ENCODE results near the gene HCN1. TPM values are rescaled to one million over a fixed set of nuclear protein-coding genes. Genes with fewer than 3 reads are reported as not detected.

HCN1 gene
- total and polyA plus RNA-seq, 2 of the 13 experiments (the other 11 are each of a cell fraction or from before 2014, with no cell fraction given), result not detected

DNA sequence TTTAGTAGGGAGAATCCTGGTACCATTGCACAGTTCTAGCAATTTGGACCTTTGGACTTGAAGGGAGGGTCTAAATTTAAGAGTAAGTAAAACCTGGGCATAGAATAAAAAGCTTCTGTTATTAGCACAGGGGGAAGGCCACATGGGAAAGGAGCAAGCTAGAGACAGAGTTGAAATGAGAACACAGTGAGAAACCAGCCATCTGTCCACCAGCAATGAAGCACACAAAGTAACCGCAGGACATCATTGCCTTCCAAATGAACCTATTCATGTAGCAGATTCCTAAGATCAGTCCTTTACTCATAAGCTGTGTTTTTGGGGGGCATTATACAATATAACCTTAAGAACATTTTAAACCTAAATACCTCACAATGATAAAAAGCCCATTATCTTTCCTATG, 407.4 kb downstream of the HCN1 start:
- in situ Hi-C loops (cut with HindIII; ENCODE audit: extremely low pct_ligation_motif_present, low pct_unique_long_range_greater_than_20kb) (no loop called here), intact Hi-C loops (cut with micrococcal nuclease; ENCODE audit: unreplicated experiment) (no loop called here)
- 33% methylated on average over 1 of the region's 1 CpG for WGBS (ENCODE audit: low lambda C conversion rate)
- Histone ChIP-seq H3K9ac (ENCODE audit: insufficient read depth, low read depth, low read length) (no peak overlapping the region), H3K4me3 (replicated peaks in 1 of 3; ENCODE audit: insufficient read depth in 1 of 3, low read depth in 2 of 3, low read length in 3 of 3) (no peak overlapping the region), H3K4me1 (ENCODE audit: insufficient read depth, low read length) (no peaks in the 10 kb centered on the region), H3K79me2 (ENCODE audit: insufficient read depth, low read length) (no peaks in the 10 kb centered on the region), H3K27me3 (ENCODE audit: control insufficient read depth in 1 of 2, insufficient read depth in 2 of 2, low read length in 2 of 2) (no peaks in the 10 kb centered on the region), H2AFZ (ENCODE audit: low read length) (no peak overlapping the region), H3K4me2 (ENCODE audit: low read depth, low read length) (no peak overlapping the region), H4K20me1 (ENCODE audit: insufficient read depth, low read length) (no peaks in the 10 kb centered on the region), H3K27ac (ENCODE audit: extremely low read length, insufficient read depth, low read length) (no peak overlapping the region), H3K36me3 (replicated peaks in 1 of 2; ENCODE audit: control insufficient read depth in 1 of 2, insufficient read depth in 2 of 2, low read length in 2 of 2) (no peaks in the 10 kb centered on the region), H3K9me3 (ENCODE audit: low read length) (peaks cover 75% of the 10 kb centered on the region)
- CTCF ChIA-PET (ENCODE audit: low intra/inter-chr PET ratio, low total read pairs), result no interaction called here
- FAIRE-seq (no peak), DNase-seq (ENCODE audit: low spot score) (no peak), ATAC-seq (no peak)
- POLR2A ChIA-PET, result no interaction called here
- TF ChIP-seq ZNF282 (IDR thresholded peaks at IDR 0.05; ENCODE audit: partially characterized antibody) (no peak), ZNF547 (CRISPR knock-in tag; IDR thresholded peaks at IDR 0.05) (no peak), GTF2F1 (IDR thresholded peaks at IDR 0.05; ENCODE audit: low read length) (no peak), FLYWCH1 (CRISPR knock-in tag; IDR thresholded peaks at IDR 0.05) (no peak), ZSCAN12 (CRISPR knock-in tag; IDR thresholded peaks at IDR 0.05) (no peak), SP5 (CRISPR knock-in tag; IDR thresholded peaks at IDR 0.05; ENCODE audit: borderline replicate concordance, low read depth) (no peak), ZFP90 (CRISPR knock-in tag; IDR thresholded peaks at IDR 0.05; ENCODE audit: borderline replicate concordance) (no peak), MBD4 (IDR thresholded peaks at IDR 0.05; ENCODE audit: borderline replicate concordance, low read length) (no peak), HMG20A (CRISPR knock-in tag; IDR thresholded peaks at IDR 0.05; ENCODE audit: borderline replicate concordance) (no peak), ZNF44 (CRISPR knock-in tag; IDR thresholded peaks at IDR 0.05) (no peak), ZNF10 (CRISPR knock-in tag; IDR thresholded peaks at IDR 0.05; ENCODE audit: borderline replicate concordance, low read depth) (no peak), BRCA1 (CRISPR knock-in tag; IDR thresholded peaks at IDR 0.05) (no peak)
- TF ChIP-seq, protein P1, sequence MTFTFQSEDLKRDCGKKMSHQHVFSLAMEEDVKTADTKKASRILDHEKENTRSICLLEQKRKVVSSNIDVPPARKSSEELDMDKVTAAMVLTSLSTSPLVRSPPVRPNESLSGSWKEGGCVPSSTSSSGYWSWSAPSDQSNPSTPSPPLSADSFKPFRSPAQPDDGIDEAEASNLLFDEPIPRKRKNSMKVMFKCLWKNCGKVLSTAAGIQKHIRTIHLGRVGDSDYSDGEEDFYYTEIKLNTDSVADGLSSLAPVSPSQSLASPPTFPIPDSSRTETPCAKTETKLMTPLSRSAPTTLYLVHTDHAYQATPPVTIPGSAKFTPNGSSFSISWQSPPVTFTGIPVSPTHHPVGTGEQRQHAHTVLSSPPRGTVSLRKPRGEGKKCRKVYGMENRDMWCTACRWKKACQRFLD (CRISPR knock-in tag; IDR thresholded peaks at IDR 0.05; ENCODE audit: borderline replicate concordance), result no peak
- TF ChIP-seq, protein P2, sequence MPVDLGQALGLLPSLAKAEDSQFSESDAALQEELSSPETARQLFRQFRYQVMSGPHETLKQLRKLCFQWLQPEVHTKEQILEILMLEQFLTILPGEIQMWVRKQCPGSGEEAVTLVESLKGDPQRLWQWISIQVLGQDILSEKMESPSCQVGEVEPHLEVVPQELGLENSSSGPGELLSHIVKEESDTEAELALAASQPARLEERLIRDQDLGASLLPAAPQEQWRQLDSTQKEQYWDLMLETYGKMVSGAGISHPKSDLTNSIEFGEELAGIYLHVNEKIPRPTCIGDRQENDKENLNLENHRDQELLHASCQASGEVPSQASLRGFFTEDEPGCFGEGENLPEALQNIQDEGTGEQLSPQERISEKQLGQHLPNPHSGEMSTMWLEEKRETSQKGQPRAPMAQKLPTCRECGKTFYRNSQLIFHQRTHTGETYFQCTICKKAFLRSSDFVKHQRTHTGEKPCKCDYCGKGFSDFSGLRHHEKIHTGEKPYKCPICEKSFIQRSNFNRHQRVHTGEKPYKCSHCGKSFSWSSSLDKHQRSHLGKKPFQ (CRISPR knock-in tag; IDR thresholded peaks at IDR 0.05; ENCODE audit: insufficient replicate concordance), result no peak
- TF ChIP-seq, protein P3, sequence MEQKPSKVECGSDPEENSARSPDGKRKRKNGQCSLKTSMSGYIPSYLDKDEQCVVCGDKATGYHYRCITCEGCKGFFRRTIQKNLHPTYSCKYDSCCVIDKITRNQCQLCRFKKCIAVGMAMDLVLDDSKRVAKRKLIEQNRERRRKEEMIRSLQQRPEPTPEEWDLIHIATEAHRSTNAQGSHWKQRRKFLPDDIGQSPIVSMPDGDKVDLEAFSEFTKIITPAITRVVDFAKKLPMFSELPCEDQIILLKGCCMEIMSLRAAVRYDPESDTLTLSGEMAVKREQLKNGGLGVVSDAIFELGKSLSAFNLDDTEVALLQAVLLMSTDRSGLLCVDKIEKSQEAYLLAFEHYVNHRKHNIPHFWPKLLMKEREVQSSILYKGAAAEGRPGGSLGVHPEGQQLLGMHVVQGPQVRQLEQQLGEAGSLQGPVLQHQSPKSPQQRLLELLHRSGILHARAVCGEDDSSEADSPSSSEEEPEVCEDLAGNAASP (CRISPR knock-in tag; IDR thresholded peaks at IDR 0.05; ENCODE audit: borderline replicate concordance), result no peak
- TF ChIP-seq, protein P4, sequence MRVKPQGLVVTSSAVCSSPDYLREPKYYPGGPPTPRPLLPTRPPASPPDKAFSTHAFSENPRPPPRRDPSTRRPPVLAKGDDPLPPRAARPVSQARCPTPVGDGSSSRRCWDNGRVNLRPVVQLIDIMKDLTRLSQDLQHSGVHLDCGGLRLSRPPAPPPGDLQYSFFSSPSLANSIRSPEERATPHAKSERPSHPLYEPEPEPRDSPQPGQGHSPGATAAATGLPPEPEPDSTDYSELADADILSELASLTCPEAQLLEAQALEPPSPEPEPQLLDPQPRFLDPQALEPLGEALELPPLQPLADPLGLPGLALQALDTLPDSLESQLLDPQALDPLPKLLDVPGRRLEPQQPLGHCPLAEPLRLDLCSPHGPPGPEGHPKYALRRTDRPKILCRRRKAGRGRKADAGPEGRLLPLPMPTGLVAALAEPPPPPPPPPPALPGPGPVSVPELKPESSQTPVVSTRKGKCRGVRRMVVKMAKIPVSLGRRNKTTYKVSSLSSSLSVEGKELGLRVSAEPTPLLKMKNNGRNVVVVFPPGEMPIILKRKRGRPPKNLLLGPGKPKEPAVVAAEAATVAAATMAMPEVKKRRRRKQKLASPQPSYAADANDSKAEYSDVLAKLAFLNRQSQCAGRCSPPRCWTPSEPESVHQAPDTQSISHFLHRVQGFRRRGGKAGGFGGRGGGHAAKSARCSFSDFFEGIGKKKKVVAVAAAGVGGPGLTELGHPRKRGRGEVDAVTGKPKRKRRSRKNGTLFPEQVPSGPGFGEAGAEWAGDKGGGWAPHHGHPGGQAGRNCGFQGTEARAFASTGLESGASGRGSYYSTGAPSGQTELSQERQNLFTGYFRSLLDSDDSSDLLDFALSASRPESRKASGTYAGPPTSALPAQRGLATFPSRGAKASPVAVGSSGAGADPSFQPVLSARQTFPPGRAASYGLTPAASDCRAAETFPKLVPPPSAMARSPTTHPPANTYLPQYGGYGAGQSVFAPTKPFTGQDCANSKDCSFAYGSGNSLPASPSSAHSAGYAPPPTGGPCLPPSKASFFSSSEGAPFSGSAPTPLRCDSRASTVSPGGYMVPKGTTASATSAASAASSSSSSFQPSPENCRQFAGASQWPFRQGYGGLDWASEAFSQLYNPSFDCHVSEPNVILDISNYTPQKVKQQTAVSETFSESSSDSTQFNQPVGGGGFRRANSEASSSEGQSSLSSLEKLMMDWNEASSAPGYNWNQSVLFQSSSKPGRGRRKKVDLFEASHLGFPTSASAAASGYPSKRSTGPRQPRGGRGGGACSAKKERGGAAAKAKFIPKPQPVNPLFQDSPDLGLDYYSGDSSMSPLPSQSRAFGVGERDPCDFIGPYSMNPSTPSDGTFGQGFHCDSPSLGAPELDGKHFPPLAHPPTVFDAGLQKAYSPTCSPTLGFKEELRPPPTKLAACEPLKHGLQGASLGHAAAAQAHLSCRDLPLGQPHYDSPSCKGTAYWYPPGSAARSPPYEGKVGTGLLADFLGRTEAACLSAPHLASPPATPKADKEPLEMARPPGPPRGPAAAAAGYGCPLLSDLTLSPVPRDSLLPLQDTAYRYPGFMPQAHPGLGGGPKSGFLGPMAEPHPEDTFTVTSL (CRISPR knock-in tag; IDR thresholded peaks at IDR 0.05; ENCODE audit: borderline replicate concordance), result no peak
- BruUV-seq (replicated peaks), result no TSS peak

All from HepG2 (cell line).